ENCODE results near the gene RNASEH2A.

Gene RNASEH2A

DNA sequence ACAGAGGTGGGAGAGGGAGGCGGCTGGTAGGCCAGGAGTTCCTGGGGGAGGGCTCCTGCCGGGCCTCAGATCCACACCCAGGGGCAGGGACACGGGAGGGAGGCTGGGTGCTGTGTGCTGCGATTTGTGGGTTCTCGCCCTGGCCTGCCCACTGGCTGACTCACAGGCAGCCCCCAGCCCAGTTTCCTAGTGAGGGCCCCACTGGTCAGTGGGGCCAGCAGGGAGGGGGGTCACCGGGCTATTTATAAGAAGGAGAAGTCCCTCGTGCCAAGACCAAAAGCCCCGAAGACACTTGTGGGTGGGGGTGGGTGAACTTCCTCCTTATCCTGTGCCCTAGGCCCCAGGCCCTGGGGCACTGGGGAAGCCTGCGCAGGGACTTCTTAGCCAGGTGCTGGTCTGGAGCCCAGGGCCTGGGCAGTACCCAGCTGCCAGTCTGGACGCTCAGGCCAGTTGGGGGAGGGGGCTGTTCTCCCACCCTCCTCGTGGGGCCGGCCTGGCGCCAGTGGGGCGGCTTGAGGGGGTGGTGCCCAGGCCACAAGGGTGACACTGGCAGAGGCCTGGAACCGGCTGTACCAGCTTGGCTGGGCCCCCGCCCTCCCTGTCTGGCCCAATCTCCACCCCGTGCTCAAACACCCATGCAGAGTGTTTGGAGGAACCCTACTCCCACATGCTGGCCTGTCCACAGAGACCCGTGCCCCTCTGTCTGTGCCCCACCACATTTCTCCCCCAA is 20.1 kb upstream of the RNASEH2A start:
- TF ChIP-seq, protein P1, sequence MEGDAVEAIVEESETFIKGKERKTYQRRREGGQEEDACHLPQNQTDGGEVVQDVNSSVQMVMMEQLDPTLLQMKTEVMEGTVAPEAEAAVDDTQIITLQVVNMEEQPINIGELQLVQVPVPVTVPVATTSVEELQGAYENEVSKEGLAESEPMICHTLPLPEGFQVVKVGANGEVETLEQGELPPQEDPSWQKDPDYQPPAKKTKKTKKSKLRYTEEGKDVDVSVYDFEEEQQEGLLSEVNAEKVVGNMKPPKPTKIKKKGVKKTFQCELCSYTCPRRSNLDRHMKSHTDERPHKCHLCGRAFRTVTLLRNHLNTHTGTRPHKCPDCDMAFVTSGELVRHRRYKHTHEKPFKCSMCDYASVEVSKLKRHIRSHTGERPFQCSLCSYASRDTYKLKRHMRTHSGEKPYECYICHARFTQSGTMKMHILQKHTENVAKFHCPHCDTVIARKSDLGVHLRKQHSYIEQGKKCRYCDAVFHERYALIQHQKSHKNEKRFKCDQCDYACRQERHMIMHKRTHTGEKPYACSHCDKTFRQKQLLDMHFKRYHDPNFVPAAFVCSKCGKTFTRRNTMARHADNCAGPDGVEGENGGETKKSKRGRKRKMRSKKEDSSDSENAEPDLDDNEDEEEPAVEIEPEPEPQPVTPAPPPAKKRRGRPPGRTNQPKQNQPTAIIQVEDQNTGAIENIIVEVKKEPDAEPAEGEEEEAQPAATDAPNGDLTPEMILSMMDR (IDR thresholded peaks at IDR 0.05; ENCODE audit: low read length, missing control alignments) = no peak
- DNase-seq (ENCODE audit: low read depth) = no peak
- no peak overlapping the region for H3K4me3 ChIP-seq (replicated peaks; ENCODE audit: low read depth, low read length)

DNA sequence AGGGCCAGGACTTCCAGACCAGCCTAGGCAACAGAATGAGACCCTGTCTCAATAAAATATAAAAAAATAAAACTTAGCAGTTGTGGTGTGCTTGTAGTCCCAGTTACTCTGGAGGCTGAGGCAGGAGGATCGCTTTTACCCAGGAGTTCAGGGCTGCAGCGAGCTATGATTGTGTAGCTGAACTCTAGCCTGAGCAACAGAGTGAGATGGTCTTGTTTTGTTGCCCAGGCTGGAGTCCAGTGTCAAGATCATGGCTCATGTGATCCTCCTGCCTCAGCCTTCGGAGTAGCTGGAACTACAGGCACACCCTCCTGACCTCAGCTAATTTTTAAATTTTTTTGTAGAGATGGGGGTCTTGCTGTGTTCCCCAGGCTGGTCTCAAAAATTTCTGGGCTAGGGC is 19.4 kb upstream of the RNASEH2A start:
- no peak for DNase-seq (ENCODE audit: low read depth)
- TF ChIP-seq, protein P1 (IDR thresholded peaks at IDR 0.05; ENCODE audit: low read length, missing control alignments) = no peak
- no peak overlapping the region for H3K4me3 ChIP-seq (replicated peaks; ENCODE audit: low read depth, low read length)

GRCh38 chr19:12787458-12787857 is 18.9 kb upstream of the RNASEH2A start:
- TF ChIP-seq, protein P1 (IDR thresholded peaks at IDR 0.05; ENCODE audit: low read length, missing control alignments) = no peak
- H3K4me3 ChIP-seq (replicated peaks; ENCODE audit: low read depth, low read length) = no peak overlapping the region
- DNase-seq (ENCODE audit: low read depth) = no peak

GRCh38 chr19:12788042-12788681 is 18.2 kb upstream of the RNASEH2A start:
- TF ChIP-seq, protein P1 (IDR thresholded peaks at IDR 0.05; ENCODE audit: low read length, missing control alignments) = no peak
- H3K4me3 ChIP-seq (replicated peaks; ENCODE audit: low read depth, low read length) = peak overlapping the region; percentile 48
- no peak for DNase-seq (ENCODE audit: low read depth)

DNA sequence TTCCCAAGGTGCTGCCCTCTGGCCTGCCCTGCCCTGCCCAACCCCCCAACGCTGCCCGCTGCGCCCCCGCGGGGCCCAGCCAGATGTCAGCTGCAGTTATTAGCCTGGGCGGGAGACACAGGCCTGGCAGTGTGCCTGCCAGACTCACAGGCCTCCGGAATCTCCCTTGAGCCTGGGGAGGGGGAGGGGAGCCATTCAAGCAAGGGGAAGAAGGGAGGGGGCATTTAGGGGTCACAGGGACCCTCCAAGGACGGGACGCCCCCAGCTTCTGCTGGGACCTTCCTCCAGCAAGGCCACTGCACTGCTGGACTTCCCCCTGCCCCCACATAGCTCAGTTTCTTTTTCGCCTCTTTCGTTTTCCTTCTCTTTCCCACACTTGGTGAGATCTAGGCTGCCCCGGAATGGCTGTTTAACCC is 17.7 kb upstream of the RNASEH2A start:
- DNase-seq (ENCODE audit: low read depth) = peak; percentile 77
- peak overlapping the region; percentile 48 for H3K4me3 ChIP-seq (replicated peaks; ENCODE audit: low read depth, low read length)
- TF ChIP-seq, protein P1 (IDR thresholded peaks at IDR 0.05; ENCODE audit: low read length, missing control alignments) = no peak

DNA sequence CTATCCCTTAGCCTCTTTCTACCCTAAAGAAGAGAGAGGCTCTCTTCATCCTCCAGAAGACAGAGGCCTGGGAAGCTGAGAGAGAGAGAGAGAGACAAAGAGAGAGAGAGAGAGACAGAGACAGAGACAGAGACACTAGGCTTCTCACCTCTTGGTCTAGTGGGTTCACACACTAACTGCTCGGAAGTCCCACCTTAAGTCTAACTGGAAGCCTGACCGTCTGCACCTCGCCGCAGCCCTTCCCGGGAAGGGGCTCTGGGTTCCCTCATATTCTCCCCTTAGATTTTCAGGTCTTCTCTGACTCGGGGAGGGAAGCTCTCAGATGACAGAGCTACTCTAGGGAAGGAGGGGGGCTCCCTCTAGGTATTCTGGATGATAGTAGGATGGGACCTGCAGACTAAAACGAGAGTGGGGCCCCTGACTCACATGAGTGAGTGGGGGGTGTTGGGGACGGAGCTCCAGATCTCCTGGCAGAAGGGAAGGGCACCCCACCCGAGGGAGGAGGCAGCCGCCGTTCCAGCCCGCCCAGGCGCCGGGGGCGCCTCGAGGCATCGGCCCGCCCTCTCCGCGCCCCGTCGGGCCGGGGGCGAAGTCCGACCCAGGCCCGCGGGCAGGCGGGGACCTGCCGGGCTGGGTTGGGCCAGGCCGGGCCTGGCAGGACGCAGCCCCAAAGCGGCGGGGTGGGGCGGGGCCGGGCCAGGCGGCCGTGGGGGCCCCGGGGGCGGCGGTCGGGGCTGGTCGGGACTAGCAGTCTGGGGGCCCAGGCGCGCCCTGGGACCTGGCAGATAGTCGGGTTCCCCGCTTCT is 17.1 kb upstream of the RNASEH2A start:
- TF ChIP-seq, protein P1 (IDR thresholded peaks at IDR 0.05; ENCODE audit: low read length, missing control alignments) = no peak
- peak overlapping the region; percentile 99 for H3K4me3 ChIP-seq (replicated peaks; ENCODE audit: low read depth, low read length)
- peak; percentile 42 for DNase-seq (ENCODE audit: low read depth)
